ENCODE results near the gene LPIN2. TPM values are rescaled to one million over a fixed set of nuclear protein-coding genes. Genes with fewer than 3 reads are reported as not detected.

Gene LPIN2, protein sequence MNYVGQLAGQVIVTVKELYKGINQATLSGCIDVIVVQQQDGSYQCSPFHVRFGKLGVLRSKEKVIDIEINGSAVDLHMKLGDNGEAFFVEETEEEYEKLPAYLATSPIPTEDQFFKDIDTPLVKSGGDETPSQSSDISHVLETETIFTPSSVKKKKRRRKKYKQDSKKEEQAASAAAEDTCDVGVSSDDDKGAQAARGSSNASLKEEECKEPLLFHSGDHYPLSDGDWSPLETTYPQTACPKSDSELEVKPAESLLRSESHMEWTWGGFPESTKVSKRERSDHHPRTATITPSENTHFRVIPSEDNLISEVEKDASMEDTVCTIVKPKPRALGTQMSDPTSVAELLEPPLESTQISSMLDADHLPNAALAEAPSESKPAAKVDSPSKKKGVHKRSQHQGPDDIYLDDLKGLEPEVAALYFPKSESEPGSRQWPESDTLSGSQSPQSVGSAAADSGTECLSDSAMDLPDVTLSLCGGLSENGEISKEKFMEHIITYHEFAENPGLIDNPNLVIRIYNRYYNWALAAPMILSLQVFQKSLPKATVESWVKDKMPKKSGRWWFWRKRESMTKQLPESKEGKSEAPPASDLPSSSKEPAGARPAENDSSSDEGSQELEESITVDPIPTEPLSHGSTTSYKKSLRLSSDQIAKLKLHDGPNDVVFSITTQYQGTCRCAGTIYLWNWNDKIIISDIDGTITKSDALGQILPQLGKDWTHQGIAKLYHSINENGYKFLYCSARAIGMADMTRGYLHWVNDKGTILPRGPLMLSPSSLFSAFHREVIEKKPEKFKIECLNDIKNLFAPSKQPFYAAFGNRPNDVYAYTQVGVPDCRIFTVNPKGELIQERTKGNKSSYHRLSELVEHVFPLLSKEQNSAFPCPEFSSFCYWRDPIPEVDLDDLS
- total RNA-seq: 1 to 10 TPM; 4.2 to 8.6 (median 6.7) TPM

- intact Hi-C loops (cut with DNase I; ENCODE audit: low total_unique reads): no loop called here
- peak; percentile 98 to 100 for DNase-seq (ENCODE audit: low spot score in 2 of 2)
- WGBS, 2 donors: 1 to 2% methylated on average over 16 to 31 of the region's 78 CpGs
Observed at GRCh38 chr18:3013024-3013804, at the start of gene LPIN2. Gene LPIN2, minus strand, starts transcription at chr18:3013144. Its CDS starts 52,304 bp downstream, at chr18:2960840.

DNA sequence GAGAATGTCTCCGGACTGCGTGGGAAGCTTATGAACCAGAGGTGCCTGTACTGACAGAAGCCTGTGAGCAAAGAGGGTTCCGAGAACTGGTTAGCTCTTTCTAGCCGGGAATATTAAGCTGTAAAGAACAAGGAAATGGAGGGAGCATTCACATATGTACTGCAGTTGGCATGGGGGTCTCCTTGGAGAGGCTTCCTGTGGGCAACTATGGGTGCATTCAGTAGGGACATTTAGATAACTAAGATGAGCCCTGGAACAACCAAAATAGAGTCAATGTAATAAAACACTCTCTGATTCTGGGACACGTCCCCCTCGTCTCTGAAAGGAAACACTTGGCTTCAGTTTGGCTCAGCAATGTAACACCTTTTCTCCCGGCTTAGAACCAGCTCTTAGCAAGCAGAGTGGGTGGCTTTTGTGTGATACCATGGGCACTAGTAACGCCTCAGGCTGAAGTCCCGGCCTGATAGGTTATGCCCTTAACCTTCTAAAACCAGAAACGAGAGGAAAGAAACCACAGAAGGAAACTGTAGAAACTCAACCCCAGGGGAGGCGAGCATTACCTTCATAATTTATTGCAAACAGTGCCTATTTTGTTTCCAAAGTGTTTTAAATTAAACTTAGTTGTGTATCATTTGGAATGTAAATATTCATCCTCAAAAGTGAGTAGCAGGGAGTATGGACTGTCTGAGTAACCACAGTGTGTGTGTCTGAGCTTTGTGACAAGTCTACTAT lies 48.8 kb upstream of the LPIN2 start:
- H3K4me3 ChIP-seq (ENCODE audit: low read depth, poor library complexity, severe bottlenecking): no peak overlapping the region
- no peak for DNase-seq (ENCODE audit: low spot score in 2 of 2)
- TF ChIP-seq POLR2A (IDR thresholded peaks at IDR 0.05): no peak
- TF ChIP-seq, protein P1, sequence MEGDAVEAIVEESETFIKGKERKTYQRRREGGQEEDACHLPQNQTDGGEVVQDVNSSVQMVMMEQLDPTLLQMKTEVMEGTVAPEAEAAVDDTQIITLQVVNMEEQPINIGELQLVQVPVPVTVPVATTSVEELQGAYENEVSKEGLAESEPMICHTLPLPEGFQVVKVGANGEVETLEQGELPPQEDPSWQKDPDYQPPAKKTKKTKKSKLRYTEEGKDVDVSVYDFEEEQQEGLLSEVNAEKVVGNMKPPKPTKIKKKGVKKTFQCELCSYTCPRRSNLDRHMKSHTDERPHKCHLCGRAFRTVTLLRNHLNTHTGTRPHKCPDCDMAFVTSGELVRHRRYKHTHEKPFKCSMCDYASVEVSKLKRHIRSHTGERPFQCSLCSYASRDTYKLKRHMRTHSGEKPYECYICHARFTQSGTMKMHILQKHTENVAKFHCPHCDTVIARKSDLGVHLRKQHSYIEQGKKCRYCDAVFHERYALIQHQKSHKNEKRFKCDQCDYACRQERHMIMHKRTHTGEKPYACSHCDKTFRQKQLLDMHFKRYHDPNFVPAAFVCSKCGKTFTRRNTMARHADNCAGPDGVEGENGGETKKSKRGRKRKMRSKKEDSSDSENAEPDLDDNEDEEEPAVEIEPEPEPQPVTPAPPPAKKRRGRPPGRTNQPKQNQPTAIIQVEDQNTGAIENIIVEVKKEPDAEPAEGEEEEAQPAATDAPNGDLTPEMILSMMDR (IDR thresholded peaks at IDR 0.05): no peak
- intact Hi-C loops (cut with DNase I; ENCODE audit: low total_unique reads): loop anchor here (10.0 kb wide), 1 partner anchor 127 kb away; no protein-coding TSS in a partner anchor
- 81 to 85% methylated on average over 11 of the region's 11 CpGs for WGBS, 2 donors

More at GRCh38 chr18:3013024-3013804, at the start of gene LPIN2:
- no peak for TF ChIP-seq POLR2A (IDR thresholded peaks at IDR 0.05)
- TF ChIP-seq, protein P1 (IDR thresholded peaks at IDR 0.05): no peak
- peak within 1 kb of the TSS; percentile 71 for H3K4me3 ChIP-seq (ENCODE audit: low read depth, poor library complexity, severe bottlenecking)

DNA sequence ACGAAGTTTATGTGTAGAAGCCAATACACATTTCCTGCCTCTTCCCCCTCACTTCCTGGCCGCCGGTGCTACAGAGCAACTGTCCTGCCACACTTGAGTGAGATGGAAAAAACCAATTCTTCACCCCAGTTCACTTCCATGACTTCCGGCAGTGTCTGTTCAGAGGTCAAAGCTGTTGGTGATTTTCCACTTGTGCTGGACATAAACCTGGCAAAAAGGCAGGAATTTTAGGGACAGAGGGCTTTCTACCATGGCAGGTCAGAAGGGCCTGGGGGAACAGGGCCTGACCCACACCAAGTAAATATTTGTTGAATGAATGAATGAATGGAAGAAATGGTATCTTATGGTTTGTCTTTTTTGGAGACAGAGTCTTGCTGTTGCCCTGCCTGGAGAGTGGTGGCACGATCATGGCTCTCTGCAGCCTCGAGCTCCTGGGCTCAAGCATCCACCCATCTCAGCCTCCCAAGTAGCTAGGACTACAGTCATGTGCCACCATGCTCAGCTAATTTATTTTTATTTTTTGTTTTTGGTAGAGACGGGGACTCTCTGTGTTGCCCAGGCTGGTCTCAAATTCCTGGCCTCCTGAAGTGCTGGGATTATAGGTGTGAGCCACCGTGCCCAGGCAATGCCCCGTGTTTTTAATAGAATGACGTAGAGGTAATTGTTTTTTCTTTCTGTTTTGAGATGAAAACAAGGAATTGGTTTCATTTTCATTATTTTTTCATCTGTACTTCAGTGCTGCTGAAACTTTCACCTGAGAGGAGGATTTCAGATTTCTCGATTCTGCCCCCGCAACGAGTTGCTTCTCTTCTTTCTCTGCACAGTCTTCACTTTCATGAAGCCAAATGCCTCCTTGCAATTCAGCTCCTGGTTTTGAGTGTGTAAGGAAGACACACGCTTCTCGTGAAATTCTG lies 48.0 kb upstream of the LPIN2 start:
- intact Hi-C loops (cut with DNase I; ENCODE audit: low total_unique reads): loop anchor here (10.0 kb wide), 1 partner anchor 126 kb away; no protein-coding TSS in a partner anchor
- DNase-seq (ENCODE audit: low spot score in 2 of 2): no peak
- WGBS, 2 donors: 78 to 83% methylated on average over 15 of the region's 15 CpGs
- H3K4me3 ChIP-seq (ENCODE audit: low read depth, poor library complexity, severe bottlenecking): no peak overlapping the region
- TF ChIP-seq POLR2A (IDR thresholded peaks at IDR 0.05): no peak
- TF ChIP-seq, protein P1 (IDR thresholded peaks at IDR 0.05): no peak

DNA sequence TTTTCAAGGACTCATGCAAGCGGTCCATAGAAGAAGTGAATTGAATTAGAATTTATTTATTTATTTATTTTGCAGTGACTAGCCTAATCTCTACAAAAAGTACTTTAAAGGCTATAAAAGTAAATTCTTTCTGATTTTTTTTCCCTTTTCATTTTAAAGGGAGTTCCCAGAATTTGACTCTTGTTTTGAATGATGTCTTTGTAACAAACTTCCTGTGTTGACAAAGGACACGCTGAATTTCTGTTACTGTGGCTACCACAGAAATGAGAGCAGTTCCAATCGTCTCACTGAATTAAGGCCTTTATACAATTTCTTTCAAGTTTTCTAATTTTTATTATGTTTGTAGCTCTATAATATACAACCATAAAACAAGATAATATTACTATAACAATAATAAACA lies 46.3 kb upstream of the LPIN2 start:
- intact Hi-C loops (cut with DNase I; ENCODE audit: low total_unique reads): no loop called here
- no peak overlapping the region for H3K4me3 ChIP-seq (ENCODE audit: low read depth, poor library complexity, severe bottlenecking)
- TF ChIP-seq, protein P1 (IDR thresholded peaks at IDR 0.05): no peak
- TF ChIP-seq POLR2A (IDR thresholded peaks at IDR 0.05): no peak
- no peak for DNase-seq (ENCODE audit: low spot score in 2 of 2)
- 61 to 66% methylated on average over 3 of the region's 3 CpGs for WGBS, 2 donors

Measured in lower leg skin (tissue), 4 donors.